HTR-8/SVneo (cell line): ENCODE data around the gene HSP90AB1.

ENCODE experiments used
- DNase-seq: peaks from one replicate; pipeline ENCODE4 v3.0.0; 2011; ENCODE audit warnings: low spot score, mixed read lengths; ENCODE audit not compliant: insufficient read length
- FAIRE-seq: peaks from 2 replicates; lab custom pipeline; 2011; peaks lifted over from hg19 to GRCh38; lab: Jason Lieb, UNC

Gene HSP90AB1

DNA sequence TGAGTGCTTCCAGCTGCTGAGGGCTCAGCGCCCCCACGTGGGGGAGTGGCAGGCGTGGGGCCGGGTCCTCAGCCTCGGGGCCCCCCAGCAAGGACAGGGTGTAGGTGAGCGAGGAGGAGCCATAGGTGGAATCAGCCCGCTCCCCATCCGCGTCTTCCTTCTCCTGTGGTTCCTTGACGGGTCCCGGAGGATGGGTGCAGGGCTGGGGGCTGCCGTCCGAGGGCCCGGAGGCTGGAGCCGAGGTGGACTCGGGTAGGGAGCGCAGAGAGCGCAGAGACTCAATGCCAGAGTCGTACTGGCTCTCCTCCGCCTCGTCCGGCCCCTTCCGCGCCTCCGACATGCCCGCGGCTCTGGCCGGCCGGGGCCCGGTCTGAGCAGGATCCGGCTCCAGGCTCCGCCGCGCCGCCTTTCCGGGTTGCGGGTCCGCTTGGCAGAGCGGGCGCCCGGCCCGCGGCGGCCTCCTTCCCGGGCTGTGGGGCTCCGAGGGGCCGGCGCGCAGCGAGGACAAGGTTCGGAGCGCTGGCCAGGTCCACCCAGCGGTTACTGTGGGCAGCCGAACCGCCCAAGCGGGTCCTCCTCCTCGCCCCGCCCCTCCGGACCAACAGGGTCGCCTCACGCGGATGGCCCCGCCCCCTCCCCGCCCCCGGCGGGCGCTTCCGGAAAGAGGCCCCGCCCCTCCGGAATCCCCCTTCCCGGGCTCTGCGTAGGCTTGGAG lies 18.3 kb downstream of the HSP90AB1 start, which contains the start of gene NFKBIE:
TSS of gene NFKBIE (minus strand) at position 545 of the 715 bp plus-strand sequence. CDS start at position 340, 205 bp downstream.
- peak; percentile 93 for DNase-seq
- FAIRE-seq: peak; percentile 46

DNA sequence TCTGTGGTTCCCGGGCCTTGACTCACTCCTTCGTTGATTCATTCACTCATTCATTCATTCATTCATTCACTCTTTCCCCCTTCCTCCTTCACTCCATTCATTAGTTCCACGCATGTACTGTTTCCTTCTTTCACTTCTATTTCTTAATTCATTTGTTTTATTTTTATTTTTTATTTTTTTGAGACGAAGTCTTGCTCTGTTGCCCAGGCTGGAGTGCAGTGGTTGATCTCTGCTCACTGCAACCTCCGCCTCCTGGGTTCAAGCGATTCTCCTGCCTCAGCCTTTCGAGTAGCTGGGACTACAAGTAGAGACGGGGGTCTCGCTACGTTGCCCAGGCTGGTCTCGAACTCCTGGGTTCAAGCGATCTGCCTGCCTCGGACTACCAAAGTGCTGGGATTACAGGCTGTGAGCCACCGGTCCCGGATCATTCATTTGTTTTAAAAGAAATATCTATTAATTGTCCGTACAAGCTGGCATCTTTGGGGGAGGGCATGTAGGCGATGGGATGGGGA lies 18.9 kb downstream of the HSP90AB1 start:
- no peak for DNase-seq
- no peak for FAIRE-seq

DNA sequence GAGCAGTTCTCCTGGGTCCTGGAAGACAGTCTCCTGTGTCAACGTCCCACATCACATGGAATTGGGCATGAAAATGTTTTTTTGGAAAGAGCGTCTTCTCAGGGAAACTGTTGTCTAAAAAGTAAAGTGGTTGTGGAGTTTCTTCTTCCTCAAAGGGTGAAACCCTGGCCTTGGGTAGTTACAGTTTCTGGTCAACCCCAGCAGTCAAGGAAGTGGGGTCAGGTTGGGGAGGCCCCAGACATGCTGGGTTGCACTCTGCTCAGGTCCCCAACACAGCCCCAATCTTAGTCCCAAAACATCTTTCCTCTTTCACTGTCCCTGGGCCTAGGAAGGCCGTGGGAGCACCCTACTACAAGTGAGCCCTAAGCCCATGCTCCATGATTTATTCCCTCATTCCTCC lies 19.4 kb downstream of the HSP90AB1 start:
- FAIRE-seq (no peak), DNase-seq (no peak)

DNA sequence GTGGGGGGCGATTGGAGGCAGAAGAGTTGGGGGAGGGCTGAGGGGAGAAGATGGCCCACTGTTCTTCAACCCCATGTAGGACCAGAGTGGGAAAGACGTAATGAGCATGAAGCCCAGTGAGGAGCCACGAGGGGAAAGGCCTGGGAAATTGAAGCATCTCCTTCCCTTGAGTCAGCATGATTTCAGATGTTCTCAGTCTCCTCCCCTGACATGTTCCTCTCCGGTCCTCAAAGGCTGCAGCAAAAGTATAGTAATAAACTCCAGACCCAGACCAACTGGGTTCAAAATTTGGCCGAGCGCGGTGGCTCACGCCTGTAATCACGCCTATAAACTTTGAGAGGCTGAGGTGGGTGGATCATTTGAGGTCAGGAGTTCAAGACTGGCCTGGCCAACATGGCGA lies 20.4 kb downstream of the HSP90AB1 start:
- FAIRE-seq (no peak), DNase-seq (no peak)

DNA sequence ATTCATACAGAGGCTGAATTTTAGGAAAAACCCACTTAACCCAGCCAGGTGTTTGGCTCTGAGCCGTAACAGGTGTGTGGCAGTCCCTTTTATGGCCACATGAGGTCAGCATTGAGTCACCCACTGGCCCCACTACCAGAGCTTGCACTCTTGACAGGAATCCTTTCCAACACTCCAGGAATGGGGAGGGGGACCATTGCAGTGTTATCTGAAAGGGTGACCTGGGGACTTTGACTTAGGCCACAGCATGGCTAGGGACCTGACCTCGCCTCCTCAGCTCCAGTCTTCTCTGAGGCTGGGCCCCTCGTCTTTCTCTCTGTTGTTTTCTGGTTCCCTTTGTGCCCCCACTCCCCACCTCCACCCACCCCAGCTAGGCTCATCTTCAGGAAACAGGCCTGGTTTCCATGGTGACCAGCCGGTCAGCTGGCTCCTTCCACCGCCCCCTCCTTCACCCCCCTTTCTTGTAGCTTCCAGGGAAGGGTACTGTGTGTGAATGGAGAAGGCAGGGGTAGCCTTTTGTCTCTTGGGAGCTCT lies 21.3 kb downstream of the HSP90AB1 start:
- no peak for FAIRE-seq

DNA sequence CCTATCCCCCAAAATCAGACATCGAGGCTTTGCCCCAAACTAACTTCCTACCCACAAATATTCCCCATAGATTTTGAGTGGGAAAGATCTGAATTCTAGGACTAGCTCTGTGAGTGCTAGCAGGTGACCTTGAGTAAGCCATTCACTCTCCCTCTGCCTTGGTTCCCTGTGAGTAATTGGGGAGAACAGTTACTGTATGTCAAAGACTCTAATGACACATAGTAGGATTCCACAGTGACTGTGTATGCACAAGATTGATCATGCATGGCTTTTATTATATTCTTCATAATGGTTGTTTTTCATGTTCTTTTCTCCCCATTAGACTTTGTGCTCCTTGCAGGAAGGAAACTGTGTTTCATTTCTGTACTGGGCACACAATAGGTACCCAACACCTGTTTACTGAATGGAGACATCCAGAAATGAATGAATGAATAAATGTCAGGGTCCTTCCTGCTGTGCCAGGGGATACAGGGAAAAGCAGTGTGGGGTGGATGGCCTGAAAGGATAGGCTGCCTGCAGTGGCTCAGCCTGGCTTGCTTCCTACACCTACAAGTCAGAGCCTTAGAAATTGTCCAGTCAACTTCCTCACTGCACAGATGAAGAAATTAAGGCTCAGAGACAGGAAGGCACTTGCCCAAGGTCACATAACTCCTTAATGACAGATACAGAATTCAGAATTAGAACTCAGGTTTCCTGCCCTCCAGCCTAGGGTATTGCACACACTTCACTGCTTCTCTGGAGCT lies 22.4 kb downstream of the HSP90AB1 start:
- FAIRE-seq: no peak
- DNase-seq: no peak

More for the DNA sequence above, 21.3 kb downstream of the HSP90AB1 start:
- peak; percentile 75 for DNase-seq

DNA sequence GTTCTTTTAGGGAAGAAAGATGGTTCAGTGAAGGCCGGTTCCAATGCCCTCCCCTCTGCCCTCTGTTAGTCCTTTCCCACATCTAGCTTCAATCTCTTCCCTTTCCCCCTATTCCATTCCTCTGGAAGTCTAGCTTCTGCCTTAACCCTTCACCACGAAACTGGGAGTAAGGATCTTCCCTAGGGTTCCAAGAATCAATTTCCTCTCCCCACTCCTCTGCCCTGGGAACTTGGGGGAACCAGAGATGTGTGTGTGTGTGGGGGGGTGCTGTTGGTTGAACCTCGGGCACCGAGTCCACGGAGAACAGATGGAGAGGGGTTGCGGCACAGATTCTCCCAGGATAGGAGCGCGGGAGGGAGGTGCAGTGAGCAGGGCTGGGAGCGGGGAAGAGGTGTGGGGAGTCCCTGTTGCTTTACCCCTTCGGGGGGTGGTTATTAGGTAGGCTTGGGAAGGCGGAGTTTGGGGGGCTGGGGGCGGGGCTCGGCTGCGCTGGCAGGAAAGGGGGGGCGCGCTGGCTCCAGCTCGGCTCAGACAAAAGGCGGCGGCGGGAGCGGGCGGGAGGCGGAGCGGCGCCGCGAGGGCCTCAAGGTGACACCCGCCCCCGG lies 23.1 kb downstream of the HSP90AB1 start, which contains the start of gene TMEM151B:
TSS of gene TMEM151B (plus strand) at position 530 of the 605 bp plus-strand sequence. CDS start 293 bp downstream, outside the sequence.
- FAIRE-seq (no peak), DNase-seq (no peak)

DNA sequence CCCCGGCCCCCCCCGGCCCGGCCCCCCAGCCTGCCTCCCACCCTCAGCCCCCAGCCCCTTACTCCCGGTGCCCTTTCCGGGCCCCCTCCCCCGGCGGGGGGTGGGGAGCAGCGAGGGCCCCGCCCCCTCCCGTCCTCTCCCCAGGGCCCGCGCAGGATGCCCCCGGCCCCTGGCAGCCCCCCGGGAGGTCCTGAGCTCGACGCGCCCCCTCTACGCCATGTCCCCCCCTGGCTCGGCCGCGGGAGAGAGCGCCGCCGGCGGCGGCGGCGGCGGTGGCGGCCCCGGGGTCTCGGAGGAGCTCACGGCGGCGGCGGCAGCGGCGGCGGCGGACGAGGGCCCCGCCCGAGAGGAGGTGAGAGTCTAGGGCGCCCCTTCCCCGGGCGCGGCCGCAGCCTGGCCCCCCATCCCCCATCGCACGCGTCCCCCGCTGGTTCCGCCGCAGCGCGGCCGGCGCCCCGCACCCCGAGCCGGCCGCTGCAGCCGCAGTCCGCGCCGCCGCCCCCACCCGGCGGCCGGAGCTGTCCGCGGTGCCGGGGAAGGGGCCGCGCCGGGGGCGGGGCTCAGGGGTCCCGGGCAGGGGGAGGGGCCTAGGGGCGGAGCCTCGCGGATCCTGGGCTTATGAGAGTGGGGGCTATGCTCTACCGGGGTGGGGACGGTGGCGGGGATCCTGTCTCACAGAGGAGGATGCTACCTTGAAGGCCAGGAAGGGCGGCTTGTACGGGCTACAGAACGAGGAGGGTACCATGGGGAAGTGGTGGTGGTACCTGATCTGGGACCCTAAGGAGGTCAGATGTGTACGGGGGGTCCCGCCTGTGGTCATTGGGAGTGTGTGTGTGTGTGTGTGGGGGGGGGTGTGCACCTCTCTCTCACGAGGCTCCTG lies 23.9 kb downstream of the HSP90AB1 start:
- FAIRE-seq: no peak
- no peak for DNase-seq

DNA sequence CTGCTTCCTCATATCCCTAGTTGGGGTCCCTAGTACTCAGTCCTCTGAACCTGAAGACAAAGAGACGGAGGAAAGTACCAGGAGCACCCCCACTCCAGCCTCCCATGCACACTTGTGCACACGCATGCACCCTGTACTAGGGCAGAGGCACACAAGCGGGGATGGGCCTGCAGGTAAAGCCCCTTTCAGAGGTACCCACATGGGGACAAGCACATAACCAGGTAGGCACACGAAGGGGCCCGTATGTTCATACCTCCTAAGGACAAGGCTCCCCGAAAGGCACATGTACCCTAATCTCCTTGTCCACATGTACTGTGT lies 24.5 kb downstream of the HSP90AB1 start:
- FAIRE-seq: no peak

DNA sequence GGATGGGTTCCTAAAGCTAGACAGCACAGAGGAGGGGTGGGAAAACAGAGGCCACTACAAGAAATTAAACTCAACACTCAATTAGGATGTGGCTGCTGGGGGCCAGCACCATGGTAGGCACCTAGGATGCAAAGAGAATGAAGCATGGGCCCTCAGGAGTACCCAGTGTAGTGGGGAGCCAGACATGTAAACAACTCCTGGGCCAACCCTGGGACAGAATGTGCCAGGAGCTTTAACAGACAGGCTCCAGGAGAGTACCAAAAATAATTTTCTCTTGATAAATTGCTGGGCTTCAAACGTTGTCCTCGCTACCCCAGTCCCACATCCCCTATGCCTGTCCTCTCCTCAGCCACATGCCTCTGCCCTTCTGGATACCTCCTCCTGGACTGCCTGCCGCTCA lies 25.0 kb downstream of the HSP90AB1 start:
- FAIRE-seq: no peak
- no peak for DNase-seq

More for the DNA sequence above, 24.5 kb downstream of the HSP90AB1 start:
- no peak for DNase-seq

DNA sequence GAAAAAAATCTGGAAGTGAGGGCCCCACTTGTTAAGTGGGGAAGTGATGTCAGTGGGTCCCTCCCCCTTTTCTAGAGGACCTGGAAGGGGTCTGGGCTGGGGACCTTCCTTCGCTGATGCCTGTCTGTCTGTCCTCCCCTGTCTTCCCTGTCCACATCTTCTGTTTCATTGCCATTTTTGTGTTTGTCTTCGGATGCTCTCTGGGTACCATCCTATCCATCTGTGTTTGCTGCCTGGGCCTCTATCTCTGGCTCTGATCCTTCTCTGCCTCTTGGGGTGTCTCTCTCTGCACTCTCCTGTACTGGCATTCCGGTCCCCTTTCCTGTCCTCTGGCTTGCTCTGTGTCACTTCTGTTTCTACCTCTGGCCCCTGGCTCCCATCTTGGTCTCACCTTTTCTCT lies 25.6 kb downstream of the HSP90AB1 start:
- FAIRE-seq (no peak), DNase-seq (no peak)

DNA sequence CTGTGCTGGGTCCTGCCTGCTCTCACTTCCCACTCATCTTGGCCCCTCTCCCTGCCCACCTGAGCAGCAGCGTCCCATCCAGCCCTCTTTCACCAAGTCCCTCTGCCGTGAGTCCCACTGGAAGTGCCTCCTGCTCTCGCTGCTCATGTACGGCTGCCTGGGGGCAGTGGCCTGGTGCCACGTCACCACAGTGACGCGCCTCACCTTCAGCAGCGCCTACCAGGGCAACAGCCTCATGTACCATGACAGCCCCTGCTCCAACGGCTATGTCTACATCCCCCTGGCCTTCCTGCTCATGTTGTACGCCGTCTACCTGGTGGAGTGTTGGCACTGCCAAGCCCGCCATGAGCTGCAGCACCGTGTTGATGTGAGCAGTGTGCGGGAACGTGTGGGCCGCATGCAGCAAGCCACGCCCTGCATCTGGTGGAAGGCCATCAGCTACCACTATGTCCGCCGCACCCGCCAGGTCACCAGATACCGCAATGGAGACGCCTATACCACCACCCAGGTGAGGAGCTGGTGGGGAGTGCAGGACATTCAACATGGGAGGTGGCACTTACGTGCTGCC lies 26.2 kb downstream of the HSP90AB1 start:
- no peak for DNase-seq
- FAIRE-seq: peak; percentile 52

DNA sequence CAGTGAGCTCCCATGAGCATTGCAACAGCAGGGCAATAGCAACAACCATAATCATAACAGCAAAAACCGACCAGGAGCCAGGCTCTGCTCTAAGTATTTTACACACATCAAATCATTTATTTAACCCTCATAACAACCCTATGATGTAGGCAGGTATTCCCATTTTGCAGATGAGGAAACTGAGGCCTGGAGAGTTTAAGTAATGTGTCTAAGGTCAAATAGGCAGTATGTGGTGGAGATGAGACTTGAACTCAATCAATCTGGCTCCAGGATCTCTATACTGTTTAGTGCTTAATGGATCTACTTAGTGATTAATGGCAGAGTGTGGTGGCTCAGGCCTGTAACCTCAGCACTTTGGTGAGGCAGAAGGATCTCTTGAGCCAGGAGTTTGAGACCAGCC lies 26.7 kb downstream of the HSP90AB1 start:
- DNase-seq (no peak), FAIRE-seq (no peak)

DNA sequence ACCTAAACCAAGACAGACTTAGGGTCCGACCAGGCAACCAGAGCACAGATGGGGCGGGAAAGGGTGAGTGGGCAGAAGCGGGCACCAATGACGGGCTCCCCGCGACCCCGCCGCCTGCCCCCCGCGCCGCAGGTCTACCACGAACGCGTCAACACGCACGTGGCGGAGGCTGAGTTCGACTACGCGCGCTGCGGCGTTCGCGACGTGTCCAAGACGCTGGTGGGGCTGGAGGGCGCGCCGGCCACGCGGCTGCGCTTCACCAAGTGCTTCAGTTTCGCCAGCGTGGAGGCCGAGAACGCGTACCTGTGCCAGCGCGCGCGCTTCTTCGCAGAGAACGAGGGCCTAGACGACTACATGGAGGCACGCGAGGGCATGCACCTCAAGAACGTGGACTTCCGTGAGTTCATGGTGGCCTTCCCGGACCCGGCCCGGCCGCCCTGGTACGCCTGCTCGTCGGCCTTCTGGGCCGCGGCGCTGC lies 28.4 kb downstream of the HSP90AB1 start:
- FAIRE-seq: no peak

DNA sequence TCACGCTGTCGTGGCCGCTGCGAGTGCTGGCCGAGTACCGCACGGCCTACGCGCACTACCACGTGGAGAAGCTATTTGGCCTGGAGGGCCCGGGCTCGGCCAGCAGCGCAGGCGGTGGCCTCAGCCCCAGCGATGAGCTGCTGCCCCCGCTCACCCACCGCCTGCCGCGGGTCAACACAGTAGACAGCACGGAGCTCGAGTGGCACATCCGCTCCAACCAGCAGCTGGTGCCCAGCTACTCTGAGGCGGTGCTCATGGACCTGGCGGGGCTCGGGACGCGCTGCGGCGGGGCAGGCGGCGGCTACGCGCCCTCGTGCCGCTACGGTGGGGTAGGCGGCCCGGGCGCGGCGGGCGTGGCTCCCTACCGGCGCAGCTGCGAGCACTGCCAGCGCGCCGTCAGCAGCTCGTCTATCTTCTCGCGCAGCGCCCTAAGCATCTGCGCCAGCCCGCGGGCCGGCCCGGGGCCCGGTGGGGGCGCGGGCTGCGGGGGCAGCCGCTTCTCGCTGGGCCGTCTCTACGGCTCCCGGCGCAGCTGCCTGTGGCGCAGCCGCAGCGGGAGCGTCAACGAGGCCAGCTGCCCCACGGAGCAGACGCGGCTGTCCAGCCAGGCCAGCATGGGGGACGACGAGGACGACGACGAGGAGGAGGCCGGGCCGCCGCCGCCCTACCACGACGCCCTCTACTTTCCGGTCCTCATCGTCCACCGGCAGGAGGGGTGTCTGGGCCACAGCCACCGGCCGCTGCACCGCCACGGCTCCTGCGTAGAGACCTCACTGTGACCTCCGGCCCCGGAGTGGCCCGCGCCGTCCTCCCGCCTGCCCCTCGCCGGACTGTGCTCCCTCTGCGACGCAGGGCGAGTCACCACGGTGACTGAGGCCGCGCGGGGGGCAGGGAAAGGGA lies 29.1 kb downstream of the HSP90AB1 start:
- FAIRE-seq (no peak), DNase-seq (no peak)

More for the DNA sequence above, 28.4 kb downstream of the HSP90AB1 start:
- DNase-seq: no peak

DNA sequence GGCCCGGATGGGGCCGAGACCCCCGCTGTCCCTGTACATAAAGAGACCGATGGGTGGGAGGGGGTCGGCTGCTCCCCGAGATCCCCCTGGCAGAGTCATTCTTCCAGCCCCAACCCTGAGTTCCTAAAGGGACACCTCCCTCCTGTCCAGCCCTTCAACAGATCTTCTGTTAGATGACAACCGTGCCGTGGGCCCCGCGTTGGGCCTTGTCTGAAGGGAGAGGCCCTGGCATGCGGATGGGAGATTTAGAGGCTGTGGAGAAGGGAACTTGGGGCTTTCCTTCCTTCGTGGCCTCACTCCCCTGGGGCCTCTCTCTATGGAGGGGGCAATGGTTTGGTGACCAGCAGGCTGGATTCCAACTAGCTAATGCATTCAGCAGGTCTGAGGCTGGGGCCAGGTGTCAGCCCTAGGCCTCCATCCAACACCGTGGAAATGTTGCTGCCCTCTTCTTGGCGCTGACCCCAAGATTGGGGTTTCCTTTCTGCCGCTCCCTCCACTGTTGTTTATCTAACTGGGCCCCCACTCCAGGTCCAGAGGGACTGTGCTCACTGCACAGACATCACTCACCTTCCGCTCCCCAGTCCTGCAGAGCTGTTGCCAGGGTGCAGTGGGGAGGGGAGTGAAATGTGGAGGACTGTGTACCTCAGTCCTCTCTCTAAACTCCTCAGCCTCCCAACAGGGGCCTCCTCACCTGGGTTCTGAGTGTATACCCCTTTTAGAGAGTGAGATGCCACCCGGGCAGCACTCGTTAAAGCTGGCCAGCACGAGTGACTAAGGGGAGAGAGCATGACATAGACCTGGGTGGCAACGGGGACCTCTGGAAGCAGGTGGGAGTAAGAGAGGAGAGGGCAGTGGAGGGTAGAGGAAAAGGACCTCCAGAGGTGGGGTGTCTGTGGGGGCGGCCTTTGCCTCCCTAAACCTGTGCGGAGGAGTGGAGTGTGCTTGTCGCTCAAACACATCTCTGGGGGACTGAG lies 30.1 kb downstream of the HSP90AB1 start:
- FAIRE-seq (no peak), DNase-seq (no peak)

DNA sequence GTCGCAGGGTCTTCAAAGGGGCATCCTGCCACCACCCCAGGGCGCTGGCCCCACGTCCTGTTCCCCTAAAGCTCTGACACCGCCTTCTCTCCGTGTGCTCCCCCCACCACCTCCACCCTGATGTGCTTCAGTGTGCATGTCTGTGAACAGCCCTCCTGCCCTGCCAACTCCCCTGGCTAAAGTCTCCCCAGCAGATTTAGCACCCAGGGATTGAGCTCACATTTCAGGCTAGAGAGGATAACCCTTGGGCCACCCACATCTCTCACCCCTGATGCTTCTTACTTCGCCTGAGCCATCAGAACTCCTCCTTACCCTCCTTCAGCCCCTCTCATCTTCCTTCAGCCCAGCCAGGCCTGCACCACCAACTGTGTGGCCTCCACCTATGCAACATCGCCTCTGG lies 30.9 kb downstream of the HSP90AB1 start:
- no peak for DNase-seq
- no peak for FAIRE-seq
